K562 (cell line): ENCODE results near the gene MPG. TPM values are rescaled to one million over a fixed set of nuclear protein-coding genes. Genes with fewer than 3 reads are reported as not detected.

Source experiments
- BHLHE40 ChIP-seq: IDR thresholded peaks from 2 replicates; pipeline ENCODE4 v1.6.1; 2011; ENCODE audit warnings: low read length, improper control_type of control experiment
- CHAMP1 ChIP-seq: fragments of 450-650 bp; IDR thresholded peaks from 2 replicates; pipeline ENCODE4 v1.6.1; 2016; ENCODE audit warnings: mild to moderate bottlenecking
- ETV6 ChIP-seq, 3 experiments: fragments of 150-350 bp in 1 of 3; sonication (generic) in 1 of 3; formaldehyde crosslinking in 1 of 3; IDR thresholded peaks; 2 replicates each; pipeline versions ENCODE4 v1.6.1 to v1.8.0; 2014 to 2022; ENCODE audit warnings: borderline replicate concordance in 2 of 3, low read depth in 2 of 3, antibody characterized with exemption in 1 of 3, low read length in 1 of 3, mild to moderate bottlenecking in 1 of 3, missing genetic modification reagents in 1 of 3
- FOXP4 ChIP-seq: sonication (generic); formaldehyde crosslinking; IDR thresholded peaks from 2 replicates; pipeline ENCODE4 v1.8.0; 2022; ENCODE audit warnings: mild to moderate bottlenecking, missing genetic modification reagents, borderline replicate concordance
- MNT ChIP-seq, 2 experiments: fragments of 450-650 bp; conservative IDR thresholded peaks; 2 replicates each; pipeline ENCODE4 v1.6.1; 2017; ENCODE audit warnings: mild to moderate bottlenecking in 2 of 2, moderate library complexity in 2 of 2
- RUNX1 ChIP-seq: sonication (generic); IDR thresholded peaks from 2 replicates; pipeline ENCODE4 v1.6.1; 2016; ENCODE audit warnings: antibody characterized with exemption, low read depth
- SPI1 ChIP-seq: IDR thresholded peaks from 2 replicates; pipeline ENCODE4 v1.6.1; 2011; ENCODE audit warnings: low read depth, low read length, control low read depth, borderline replicate concordance
- TGIF2 ChIP-seq: sonication (generic); formaldehyde crosslinking; IDR thresholded peaks from 2 replicates; pipeline ENCODE4 v1.8.1; 2022; ENCODE audit warnings: mild to moderate bottlenecking, missing genetic modification reagents, moderate library complexity
- ZBTB7A ChIP-seq: IDR thresholded peaks from 2 replicates; pipeline ENCODE4 v1.6.1; 2011; ENCODE audit warnings: low read depth, mild to moderate bottlenecking, low read length, moderate library complexity, borderline replicate concordance; ENCODE audit not compliant: control insufficient read depth
- ZNF175 ChIP-seq: fragments of 200-800 bp; sonication (Bioruptor generic); IDR thresholded peaks from 2 replicates; pipeline ENCODE4 v1.6.1; 2016; ENCODE audit warnings: low read depth, mild to moderate bottlenecking, missing genetic modification characterization, missing compliant biosample characterization
- polyA plus RNA-seq, 8 experiments: library from polyadenylated mRNA; depleted of rRNA in 4 of 8; stranded (reverse) in 5 of 8; unstranded in 3 of 8; fragments of >200 nt; fragmentation: Nextera tagmentation in 2 of 8; fragmentation: Illumina TruSeq in 1 of 8; extraction: Ambion mirVana in 2 of 8; extraction: Trizol in 1 of 8; gene quantifications; 2 replicates each; pipeline versions ENCODE4 v1.2.1 to v1.2.3, GENCODE V29; 2011 to 2014; ENCODE audit warnings: inconsistent platforms in 1 of 8, missing spikeins in 1 of 8
- total RNA-seq, 7 experiments: library from RNA; depleted of rRNA in 6 of 7; stranded (reverse); fragments of >200 nt in 6 of 7; fragmentation: Illumina TruSeq in 2 of 7; extraction: Trizol in 2 of 7; gene quantifications; 2 replicates each; pipeline versions ENCODE4 v1.2.1 to v1.2.3, GENCODE V29; 2011 to 2021; ENCODE audit warnings: low replicate concordance in 1 of 7

The MPG gene
- total and polyA plus RNA-seq, 9 of the 15 experiments (the other 6 are each of a cell fraction or from before 2014, with no cell fraction given), result 0.42 to 226 (median 36.2) TPM

GRCh38 chr16:76535-77272, 1.3 kb upstream of the MPG start (continued):
- TF ChIP-seq CHAMP1, result no peak
- TF ChIP-seq ZBTB7A, result peak; percentile 71; the same call in 1 of the 2 replicates
- 0 out of 2 replicates have a peak, but pooled peaks have one; percentile 2 for TF ChIP-seq ZNF175 (CRISPR knock-in tag)
- 0 out of 2 replicates have a peak, but pooled peaks have one; percentile 14 for TF ChIP-seq FOXP4 (CRISPR knock-in tag)
- 0 out of 2 replicates have a peak, but pooled peaks have one; percentile 33 for TF ChIP-seq BHLHE40
- peak in 1 of 2 experiments; percentile 40; a peak in 1 of 4 replicates for TF ChIP-seq MNT (conservative IDR thresholded peaks at IDR 0.05)
- 0 out of 4 replicates have a peak, but pooled peaks of 1 of the 2 experiments have one; percentile 13 for TF ChIP-seq ETV6 (IDR thresholded peaks at IDR 0.05; ENCODE audit: borderline replicate concordance in 1 of 2, low read depth in 2 of 2, low read length in 1 of 2)
- TF ChIP-seq ETV6 (CRISPR knock-in tag; IDR thresholded peaks at IDR 0.05; ENCODE audit: borderline replicate concordance), result no peak
- TF ChIP-seq TGIF2 (CRISPR knock-in tag), result no peak
- 0 out of 2 replicates have a peak, but pooled peaks have one; percentile 41 for TF ChIP-seq RUNX1
- 0 out of 2 replicates have a peak, but pooled peaks have one; percentile 2 for TF ChIP-seq SPI1
